Kidney tubule cell (primary cell): ENCODE measurements around the gene DOLPP1.

ENCODE experiments used
- DNase-seq: peaks from one replicate; pipeline ENCODE4 v3.0.0-alpha.2; 2018; ENCODE audit warnings: low spot score

The DOLPP1 gene

GRCh38 chr9:129094387-129095169, 13.7 kb downstream of the DOLPP1 start:
- DNase-seq = no peak

GRCh38 chr9:129095170-129095667, 14.3 kb downstream of the DOLPP1 start:
- no peak for DNase-seq

- no peak for DNase-seq
Measured at GRCh38 chr9:129095908-129096307, 15.0 kb downstream of the DOLPP1 start.

GRCh38 chr9:129097671-129098306, 16.9 kb downstream of the DOLPP1 start:
- DNase-seq = no peak

- no peak for DNase-seq
Measured at GRCh38 chr9:129098328-129098727, 17.4 kb downstream of the DOLPP1 start.

- no peak for DNase-seq
Measured at GRCh38 chr9:129100383-129101169, 19.7 kb downstream of the DOLPP1 start.

DNA sequence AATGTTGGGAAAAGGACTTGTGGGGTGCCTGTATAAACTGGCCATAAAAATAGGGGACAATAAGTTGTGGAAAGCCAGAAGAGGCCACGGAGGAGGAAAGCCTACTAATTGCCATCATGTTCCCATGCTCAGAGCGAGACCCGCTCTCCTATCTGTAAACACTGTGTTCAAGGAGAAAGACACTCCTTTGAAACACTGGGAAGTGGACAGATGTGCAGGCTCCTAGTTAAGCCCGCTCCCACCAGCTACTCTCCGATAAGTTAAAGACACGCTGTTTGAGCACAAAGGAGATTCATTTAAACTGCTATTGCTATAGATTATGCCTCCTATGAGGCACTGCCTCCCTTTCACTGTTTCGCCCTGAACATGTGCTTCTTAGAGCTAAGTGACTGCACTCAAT, 20.4 kb downstream of the DOLPP1 start:
- no peak for DNase-seq

DNA sequence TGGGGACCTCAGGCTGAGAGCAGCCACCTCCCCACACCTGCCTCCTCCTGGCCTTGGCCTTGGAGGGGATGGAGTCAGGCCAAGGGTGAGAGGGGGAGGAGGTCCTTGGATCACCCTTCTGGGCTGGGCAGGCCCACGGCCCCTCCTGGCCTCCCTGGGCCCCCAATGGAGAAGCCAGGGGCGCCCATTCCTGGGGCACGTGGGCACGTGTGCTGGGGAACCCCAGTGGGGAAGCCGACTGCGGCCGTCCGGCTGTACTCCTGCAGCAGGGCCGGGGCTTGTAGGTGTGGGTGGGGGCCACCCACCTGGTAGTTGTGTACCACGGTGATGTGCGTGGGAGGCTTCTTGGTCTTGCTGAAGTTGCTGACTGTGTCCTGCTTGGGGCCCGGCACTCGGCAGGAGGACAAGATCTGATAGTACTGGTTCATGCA, 21.2 kb downstream of the DOLPP1 start:
- no peak for DNase-seq

DNA sequence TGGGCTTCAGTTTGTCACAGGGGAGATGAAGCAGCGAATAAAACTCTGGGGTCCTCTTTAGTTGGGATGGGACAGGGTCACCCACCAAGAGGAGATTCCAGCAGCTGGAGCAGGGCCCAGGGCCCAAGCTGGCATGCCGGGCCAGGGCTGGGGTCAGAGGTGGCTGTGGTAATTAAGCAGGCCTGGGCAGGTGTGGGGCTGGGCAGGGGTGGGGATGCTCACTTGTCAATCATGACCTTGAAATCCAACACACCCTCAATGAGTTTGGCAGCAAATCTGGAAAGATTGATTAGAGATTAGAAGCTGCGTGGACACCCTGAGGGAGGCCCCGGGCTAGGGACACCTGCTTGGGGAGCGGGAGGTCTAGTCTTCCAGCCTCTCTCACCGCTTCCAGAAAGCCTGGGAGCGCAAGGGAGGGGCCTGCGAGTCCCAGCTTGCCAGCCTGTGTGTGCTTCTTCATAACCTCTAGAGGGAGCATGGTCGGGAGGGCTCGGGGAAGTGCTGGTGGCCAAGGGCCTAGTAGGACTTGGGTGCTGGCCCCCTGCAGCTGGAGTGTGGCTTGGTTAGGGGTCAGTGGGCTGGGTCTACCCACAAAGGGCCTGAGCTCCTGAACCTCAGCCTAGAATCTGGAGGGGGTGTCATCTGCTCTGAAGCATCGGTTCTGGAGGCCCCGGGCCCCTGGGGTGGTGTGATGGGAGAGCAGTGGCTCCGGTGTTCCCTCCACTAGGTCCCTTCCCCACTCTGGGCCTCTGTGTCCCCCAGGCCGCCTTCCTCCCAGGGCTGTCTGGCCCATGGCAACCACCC, 22.1 kb downstream of the DOLPP1 start:
- DNase-seq = peak; percentile 45

GRCh38 chr9:129103595-129103965, 22.7 kb downstream of the DOLPP1 start:
- DNase-seq = no peak

- no peak for DNase-seq
Measured at GRCh38 chr9:129104051-129104450, 23.1 kb downstream of the DOLPP1 start.

- no peak for DNase-seq
Measured at GRCh38 chr9:129105857-129106694, 25.2 kb downstream of the DOLPP1 start.

DNA sequence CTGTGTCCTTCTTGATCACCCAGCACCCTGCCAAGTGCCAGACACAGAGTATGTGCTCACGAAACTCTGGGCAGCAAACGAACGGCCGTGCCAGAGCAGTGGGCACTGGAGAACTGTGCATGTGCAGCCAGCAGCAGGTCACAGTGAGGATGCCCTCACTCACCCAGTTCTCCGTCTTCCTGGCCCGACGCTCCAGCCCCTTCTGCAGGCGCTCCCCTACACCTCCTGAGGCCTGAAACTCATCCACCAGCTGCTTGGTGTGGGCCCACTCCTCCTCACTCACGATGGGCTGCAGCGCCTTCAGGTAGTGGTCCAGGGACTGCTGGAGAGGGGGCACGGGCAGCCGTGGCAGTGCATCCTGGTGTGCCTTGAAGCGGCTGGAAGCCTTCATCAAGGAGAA, 26.7 kb downstream of the DOLPP1 start:
- DNase-seq = no peak

- DNase-seq = no peak
Measured at GRCh38 chr9:129108083-129108804, 27.3 kb downstream of the DOLPP1 start.

GRCh38 chr9:129108805-129109536, 28.1 kb downstream of the DOLPP1 start:
- DNase-seq = no peak

DNA sequence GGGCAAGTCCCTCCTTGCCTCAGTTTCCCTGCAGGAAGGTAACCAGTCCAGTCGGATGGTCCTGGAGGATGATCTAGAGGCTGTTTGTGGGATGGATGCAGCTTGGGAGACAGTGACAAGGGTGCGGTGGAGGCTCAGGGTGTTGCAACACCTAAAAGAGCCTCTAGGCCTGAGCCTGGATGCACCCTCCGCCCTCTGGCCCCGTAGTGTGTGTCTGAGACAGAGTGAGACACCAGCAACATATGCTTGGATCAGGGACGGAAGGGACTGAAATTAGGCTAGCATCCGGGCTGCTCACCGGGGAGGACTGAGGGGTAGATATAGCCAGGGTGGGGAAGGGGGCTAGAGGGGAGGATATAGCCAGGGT, 28.6 kb downstream of the DOLPP1 start:
- peak; percentile 30 for DNase-seq

GRCh38 chr9:129109952-129110739, 29.2 kb downstream of the DOLPP1 start:
- no peak for DNase-seq

GRCh38 chr9:129110740-129111527, 30.0 kb downstream of the DOLPP1 start, which contains the start of the genes CRAT and PTPA:
CRAT (minus strand) TSS chr9:129110793; CDS start chr9:129110509, 284 bp downstream.
PTPA (plus strand) TSS chr9:129111415; CDS start chr9:129111601, 186 bp downstream.
- peak; percentile 94 for DNase-seq
